ENCODE measurements around the gene TUT4. TPM values are rescaled to one million over a fixed set of nuclear protein-coding genes. Genes with fewer than 3 reads are reported as not detected.

The TUT4 gene
- total RNA-seq, 2 donors from 2014 or later, result 108 to 120 TPM

- Mint-ChIP-seq H3K36me3 (ENCODE audit: insufficient read depth in 2 of 2) (peaks cover 4 to 9% of the 10 kb centered on the region in 2 donors), H3K4me1 (ENCODE audit: low read depth) (peaks cover 5% of the 10 kb centered on the region), H3K27ac (no peak overlapping the region), H3K9me3 (no peaks in the 10 kb centered on the region), H3K4me3 (no peak overlapping the region), H3K27me3 (ENCODE audit: low read depth) (no peaks in the 10 kb centered on the region)
- DNase-seq (no peak), ATAC-seq (replicated peaks in 1 of 2) (no peak)
These were observed 79.9 kb downstream of the TUT4 start for GRCh38 chr1:52473039-52473438.

DNA sequence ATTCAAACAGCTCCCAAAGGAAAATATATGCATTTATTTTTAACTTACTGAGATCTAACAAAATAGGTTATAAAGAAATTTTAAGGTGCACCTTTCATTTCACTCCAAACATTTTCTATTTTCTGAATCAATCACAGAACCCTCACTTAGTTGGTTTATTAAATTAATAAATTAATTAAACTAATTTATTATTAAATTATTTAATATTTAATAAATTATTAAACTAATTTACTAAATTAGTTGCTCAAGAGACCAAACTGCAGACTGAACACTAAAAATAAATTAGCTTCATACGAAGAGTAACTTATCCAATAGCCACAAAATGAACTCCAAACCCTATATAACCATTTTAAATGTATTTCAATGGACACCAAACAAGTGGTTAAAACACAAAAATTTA lies 80.5 kb downstream of the TUT4 start:
- Mint-ChIP-seq H3K4me3 (no peak overlapping the region), H3K4me1 (ENCODE audit: low read depth) (peaks cover 5% of the 10 kb centered on the region), H3K27ac (no peak overlapping the region), H3K36me3 (ENCODE audit: insufficient read depth in 2 of 2) (peaks cover 5 to 9% of the 10 kb centered on the region in 2 donors), H3K9me3 (no peaks in the 10 kb centered on the region), H3K27me3 (ENCODE audit: low read depth) (no peaks in the 10 kb centered on the region)
- no peak for DNase-seq
- no peak for ATAC-seq (replicated peaks in 1 of 2)

- Mint-ChIP-seq H3K4me1 (ENCODE audit: low read depth) (peaks cover 5% of the 10 kb centered on the region), H3K27ac (no peak overlapping the region), H3K9me3 (no peaks in the 10 kb centered on the region), H3K4me3 (no peak overlapping the region), H3K36me3 (ENCODE audit: insufficient read depth in 2 of 2) (peaks cover 4 to 5% of the 10 kb centered on the region in 2 donors), H3K27me3 (ENCODE audit: low read depth) (no peaks in the 10 kb centered on the region)
- no peak for ATAC-seq (replicated peaks in 1 of 2)
- no peak for DNase-seq
These were observed 83.8 kb downstream of the TUT4 start for GRCh38 chr1:52469108-52469507.

- ATAC-seq (replicated peaks in 1 of 2) (no peak), DNase-seq (no peak)
- Mint-ChIP-seq H3K4me1 (ENCODE audit: low read depth) (no peaks in the 10 kb centered on the region), H3K27me3 (ENCODE audit: low read depth) (no peaks in the 10 kb centered on the region), H3K27ac (no peak overlapping the region), H3K4me3 (no peak overlapping the region), H3K9me3 (no peaks in the 10 kb centered on the region), H3K36me3 (ENCODE audit: insufficient read depth in 2 of 2) (peaks cover 0 to 4% of the 10 kb centered on the region in 2 donors)
These were observed 89.0 kb downstream of the TUT4 start for GRCh38 chr1:52463891-52464290.

- no peak overlapping the region for H3K4me3 Mint-ChIP-seq
- no peak for ATAC-seq (replicated peaks in 1 of 2)
- no peak for DNase-seq
- peaks cover 0 to 2% of the 10 kb centered on the region in 2 donors for H3K36me3 Mint-ChIP-seq (ENCODE audit: insufficient read depth in 2 of 2)
- no peaks in the 10 kb centered on the region for H3K4me1 Mint-ChIP-seq (ENCODE audit: low read depth)
- no peaks in the 10 kb centered on the region for H3K9me3 Mint-ChIP-seq
- H3K27me3 Mint-ChIP-seq (ENCODE audit: low read depth), result no peaks in the 10 kb centered on the region
- H3K27ac Mint-ChIP-seq, result no peak overlapping the region
These were observed 91.1 kb downstream of the TUT4 start for GRCh38 chr1:52461821-52462220.

DNA sequence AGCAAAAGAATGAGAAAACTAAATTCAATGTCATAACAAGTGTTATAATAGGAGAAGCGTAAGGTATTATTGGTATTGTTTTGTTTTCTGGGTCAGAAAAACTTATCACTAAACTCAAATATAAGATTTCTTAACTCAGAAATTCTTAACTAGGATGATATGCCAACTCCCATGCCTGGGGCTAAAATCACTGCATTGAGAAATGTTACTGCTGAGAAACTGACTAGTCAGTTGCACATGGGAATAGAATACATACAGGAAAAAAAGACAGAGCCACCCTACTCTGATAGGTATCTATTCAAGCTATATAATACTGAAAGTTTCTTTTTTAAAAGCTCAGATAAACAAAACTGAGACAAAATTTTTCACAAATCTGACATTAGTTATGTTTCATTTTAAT lies 92.2 kb downstream of the TUT4 start:
- H3K27me3 Mint-ChIP-seq (ENCODE audit: low read depth), result no peaks in the 10 kb centered on the region
- no peaks in the 10 kb centered on the region for H3K9me3 Mint-ChIP-seq

DNA sequence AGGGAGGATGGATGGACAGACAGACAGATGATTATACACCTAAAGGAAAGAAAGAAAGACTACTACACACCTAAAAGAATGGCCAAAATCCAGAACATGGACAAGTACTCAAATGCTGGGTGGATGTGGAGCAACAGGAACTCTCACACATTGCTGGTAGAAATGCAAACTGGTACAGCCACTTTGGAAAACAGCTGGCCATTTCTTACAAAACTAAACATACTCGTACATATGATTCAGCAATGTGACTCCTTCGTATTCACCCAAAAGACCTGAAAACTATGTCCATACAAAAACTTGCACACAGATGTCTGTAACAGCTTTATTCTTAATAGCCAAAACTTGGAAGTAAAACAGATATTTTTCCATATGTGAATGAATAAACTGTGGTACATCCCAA lies 97.2 kb downstream of the TUT4 start:
- H3K4me1 Mint-ChIP-seq (ENCODE audit: low read depth), result no peaks in the 10 kb centered on the region
- H3K27me3 Mint-ChIP-seq (ENCODE audit: low read depth), result no peaks in the 10 kb centered on the region
- H3K9me3 Mint-ChIP-seq, result no peaks in the 10 kb centered on the region
- ATAC-seq (replicated peaks in 1 of 2) (no peak), DNase-seq (no peak)
- H3K4me3 Mint-ChIP-seq, result no peak overlapping the region
- H3K36me3 Mint-ChIP-seq (ENCODE audit: insufficient read depth in 2 of 2), result peaks cover 0 to 2% of the 10 kb centered on the region in 2 donors
- H3K27ac Mint-ChIP-seq, result no peak overlapping the region

More for the DNA sequence above, 92.2 kb downstream of the TUT4 start:
- H3K4me3 Mint-ChIP-seq, result no peak overlapping the region
- H3K36me3 Mint-ChIP-seq (ENCODE audit: insufficient read depth in 2 of 2), result peaks cover 0 to 2% of the 10 kb centered on the region in 2 donors
- H3K4me1 Mint-ChIP-seq (ENCODE audit: low read depth), result no peaks in the 10 kb centered on the region
- peak overlapping the region; percentile 70 for H3K27ac Mint-ChIP-seq
- DNase-seq (no peak), ATAC-seq (replicated peaks in 1 of 2) (no peak)

GRCh38 chr1:52454779-52455178 lies 98.1 kb downstream of the TUT4 start:
- no peaks in the 10 kb centered on the region for H3K4me1 Mint-ChIP-seq (ENCODE audit: low read depth)
- no peak for ATAC-seq (replicated peaks in 1 of 2)
- H3K4me3 Mint-ChIP-seq, result no peak overlapping the region
- no peak for DNase-seq
- H3K9me3 Mint-ChIP-seq, result no peaks in the 10 kb centered on the region
- no peaks in the 10 kb centered on the region for H3K27me3 Mint-ChIP-seq (ENCODE audit: low read depth)
- H3K27ac Mint-ChIP-seq, result no peak overlapping the region
- H3K36me3 Mint-ChIP-seq (ENCODE audit: insufficient read depth in 2 of 2), result peaks cover 0 to 2% of the 10 kb centered on the region in 2 donors

GRCh38 chr1:52454127-52454526 lies 98.8 kb downstream of the TUT4 start:
- ATAC-seq (replicated peaks in 1 of 2) (no peak), DNase-seq (no peak)
- H3K4me3 Mint-ChIP-seq, result no peak overlapping the region
- H3K27ac Mint-ChIP-seq, result peak overlapping the region; percentile 70
- H3K36me3 Mint-ChIP-seq (ENCODE audit: insufficient read depth in 2 of 2), result peaks cover 0 to 2% of the 10 kb centered on the region in 2 donors
- H3K9me3 Mint-ChIP-seq, result no peaks in the 10 kb centered on the region
- no peaks in the 10 kb centered on the region for H3K4me1 Mint-ChIP-seq (ENCODE audit: low read depth)
- H3K27me3 Mint-ChIP-seq (ENCODE audit: low read depth), result no peaks in the 10 kb centered on the region

DNA sequence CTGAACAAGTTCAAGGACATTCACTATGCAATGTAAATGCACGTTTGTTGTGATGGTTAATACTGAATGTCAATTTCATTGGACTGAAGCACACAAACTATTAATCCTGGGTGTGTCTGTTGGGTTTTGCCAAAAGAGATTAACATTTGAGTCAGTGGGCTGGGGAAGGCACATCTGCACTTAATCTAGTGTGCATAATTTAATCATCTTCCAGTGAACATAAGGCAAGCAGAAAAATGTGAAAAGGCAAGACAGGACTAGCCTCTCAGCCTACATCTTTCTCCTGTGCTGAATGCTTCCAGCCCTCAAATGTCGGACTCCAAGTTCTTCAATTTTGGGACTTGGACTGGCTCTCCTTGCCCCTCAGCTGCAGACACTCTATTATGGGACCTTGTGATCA lies 108.4 kb downstream of the TUT4 start:
- no peaks in the 10 kb centered on the region for H3K4me1 Mint-ChIP-seq (ENCODE audit: low read depth)
- H3K9me3 Mint-ChIP-seq, result no peaks in the 10 kb centered on the region
- ATAC-seq (replicated peaks in 1 of 2), result no peak
- DNase-seq, result no peak
- no peak overlapping the region for H3K27ac Mint-ChIP-seq
- H3K4me3 Mint-ChIP-seq, result no peak overlapping the region
- H3K36me3 Mint-ChIP-seq (ENCODE audit: insufficient read depth in 2 of 2), result peaks cover 5 to 12% of the 10 kb centered on the region in 2 donors
- no peaks in the 10 kb centered on the region for H3K27me3 Mint-ChIP-seq (ENCODE audit: low read depth)

- Mint-ChIP-seq H3K27ac (peak overlapping the region; percentile 36), H3K4me1 (ENCODE audit: low read depth) (no peaks in the 10 kb centered on the region), H3K9me3 (no peaks in the 10 kb centered on the region), H3K36me3 (ENCODE audit: insufficient read depth in 2 of 2) (peaks cover 5 to 17% of the 10 kb centered on the region in 2 donors), H3K27me3 (ENCODE audit: low read depth) (no peaks in the 10 kb centered on the region), H3K4me3 (no peak overlapping the region)
- ATAC-seq (replicated peaks in 1 of 2) (no peak), DNase-seq (no peak)
These were observed 112.9 kb downstream of the TUT4 start for GRCh38 chr1:52439976-52440375.

GRCh38 chr1:52436817-52437216 lies 116.1 kb downstream of the TUT4 start:
- no peak for ATAC-seq (replicated peaks in 1 of 2)
- Mint-ChIP-seq H3K27me3 (ENCODE audit: low read depth) (no peaks in the 10 kb centered on the region), H3K9me3 (no peaks in the 10 kb centered on the region), H3K36me3 (ENCODE audit: insufficient read depth in 2 of 2) (peaks cover 2 to 13% of the 10 kb centered on the region in 2 donors), H3K4me1 (ENCODE audit: low read depth) (no peaks in the 10 kb centered on the region), H3K4me3 (no peak overlapping the region), H3K27ac (no peak overlapping the region)
- DNase-seq, result no peak

- DNase-seq (no peak), ATAC-seq (replicated peaks in 1 of 2) (no peak)
- Mint-ChIP-seq H3K4me1 (ENCODE audit: low read depth) (no peaks in the 10 kb centered on the region), H3K9me3 (no peaks in the 10 kb centered on the region), H3K36me3 (ENCODE audit: insufficient read depth in 2 of 2) (peaks cover 0 to 15% of the 10 kb centered on the region in 2 donors), H3K27me3 (ENCODE audit: low read depth) (no peaks in the 10 kb centered on the region), H3K27ac (no peak overlapping the region), H3K4me3 (no peak overlapping the region)
These were observed 117.2 kb downstream of the TUT4 start for GRCh38 chr1:52435650-52436049.

- Mint-ChIP-seq H3K4me1 (ENCODE audit: low read depth) (no peaks in the 10 kb centered on the region), H3K9me3 (no peaks in the 10 kb centered on the region), H3K27ac (no peak overlapping the region), H3K27me3 (ENCODE audit: low read depth) (no peaks in the 10 kb centered on the region), H3K36me3 (ENCODE audit: insufficient read depth in 2 of 2) (peaks cover 0 to 15% of the 10 kb centered on the region in 2 donors), H3K4me3 (no peak overlapping the region)
- no peak for DNase-seq
- ATAC-seq (replicated peaks in 1 of 2), result no peak
These were observed 117.7 kb downstream of the TUT4 start for GRCh38 chr1:52435211-52435610.

Data from activated T-cell treated with anti-CD3 and anti-CD28 coated beads, Interleukin-2, amount 50 U/mL, for 72 hours (primary cell).